ENCODE data around the gene IL15. TPM values are rescaled to one million over a fixed set of nuclear protein-coding genes. Genes with fewer than 3 reads are reported as not detected.

IL15 gene
- total and polyA plus RNA-seq, 2 of the 8 experiments (the other 6 are each of a cell fraction or from before 2014, with no cell fraction given), result 0.30 to 0.61 TPM

GRCh38 chr4:141768954-141769353 lies 132.6 kb downstream of the IL15 start:
- no peak overlapping the region for H3K27ac ChIP-seq (ENCODE audit: low read depth, low read length)
- H4K5ac ChIP-seq (ENCODE audit: insufficient read length, low read depth, low read length), result no peak overlapping the region
- no peak overlapping the region for H3K18ac ChIP-seq (ENCODE audit: extremely low read depth, low read length)
- no peak overlapping the region for H3K4me2 ChIP-seq (ENCODE audit: insufficient read depth in 1 of 2, low read depth in 2 of 2, low read length in 2 of 2)
- no peaks in the 10 kb centered on the region; a peak in 1 of 4 replicates for H3K9me3 ChIP-seq (ENCODE audit: insufficient read depth in 2 of 2, low read depth in 1 of 2, low read length in 1 of 2)
- FAIRE-seq (no peak), DNase-seq (ENCODE audit: low read depth in 1 of 2, low spot score in 2 of 2) (no peak)
- no peak overlapping the region for H3K56ac ChIP-seq (replicated peaks; ENCODE audit: insufficient read length, low read depth, low read length)
- H4K91ac ChIP-seq (replicated peaks; ENCODE audit: insufficient read length, low read length), result no peak overlapping the region
- ChIA-PET CTCF (ENCODE audit: partially characterized antibody) (no interaction called here), POLR2A (ENCODE audit: partially characterized antibody) (interaction anchor here (1.3 kb wide), 1 partner anchor 12 kb away, joined by 3 read pairs; no protein-coding TSS in a partner anchor)
- no peak overlapping the region for H2AK5ac ChIP-seq (ENCODE audit: low read depth, low read length)
- H4K20me1 ChIP-seq (replicated peaks in 1 of 2; ENCODE audit: control insufficient read depth in 1 of 2, insufficient read depth in 2 of 2, low read length in 2 of 2), result no peaks in the 10 kb centered on the region
- H3K79me2 ChIP-seq (ENCODE audit: control insufficient read depth in 1 of 2, insufficient read depth in 2 of 2, low read length in 2 of 2), result no peaks in the 10 kb centered on the region
- no peaks in the 10 kb centered on the region for H3K36me3 ChIP-seq (ENCODE audit: control insufficient read depth in 2 of 4, insufficient read depth in 4 of 4, low read length in 3 of 4)
- no peak overlapping the region for H2BK120ac ChIP-seq (replicated peaks; ENCODE audit: low read depth, low read length)
- no peaks in the 10 kb centered on the region for H3K23me2 ChIP-seq (ENCODE audit: low read depth, low read length)
- H3K14ac ChIP-seq (ENCODE audit: insufficient read length), result no peak overlapping the region
- no peaks in the 10 kb centered on the region for H3K27me3 ChIP-seq (replicated peaks in 1 of 4; ENCODE audit: control insufficient read depth in 3 of 4, extremely low read depth in 1 of 4, insufficient read depth in 3 of 4, low read length in 3 of 4)
- no peak overlapping the region for H4K8ac ChIP-seq (ENCODE audit: extremely low read depth, insufficient read depth, low read length)
- no peak overlapping the region for H2BK12ac ChIP-seq (ENCODE audit: low read depth, low read length)
- no peaks in the 10 kb centered on the region for H3K79me1 ChIP-seq (ENCODE audit: low read depth, low read length)
- no peak overlapping the region; a peak in 1 of 8 replicates for H3K4me3 ChIP-seq (ENCODE audit: extremely low read depth in 1 of 4, insufficient read depth in 2 of 4, low read depth in 3 of 4, low read length in 4 of 4)
- H3K9ac ChIP-seq (replicated peaks in 1 of 4; ENCODE audit: extremely low read depth in 1 of 4, low read depth in 3 of 4, low read length in 3 of 4), result no peak overlapping the region
- no peak overlapping the region for H3K23ac ChIP-seq (ENCODE audit: insufficient read length)
- no peak overlapping the region for H2BK20ac ChIP-seq (ENCODE audit: low read length)
- H3K4me1 ChIP-seq (replicated peaks in 1 of 4; ENCODE audit: control insufficient read depth in 3 of 4, insufficient read depth in 4 of 4, low read length in 3 of 4), result peaks cover 0 to 4% (median 1%) of the 10 kb centered on the region in 4 experiments; a peak in 2 of 7 replicates
- WGBS, 2 experiments (ENCODE audit: extremely low coverage in 1 of 2, insufficient coverage in 1 of 2, insufficient read length in 1 of 2, insufficient replicate concordance in 2 of 2, low coverage in 1 of 2, low lambda C conversion rate in 2 of 2, missing lambda C conversion rate in 1 of 2), result 57% methylated on average over 4 of the region's 4 CpGs; no CpG with 5 or more reads in 1 of the 2 experiments
- no peak overlapping the region for H2AFZ ChIP-seq (ENCODE audit: low read length)
- no peak overlapping the region for H2BK15ac ChIP-seq (ENCODE audit: low read length)
- no peak overlapping the region for H3K4ac ChIP-seq (replicated peaks; ENCODE audit: insufficient read length, low read depth, low read length)
- H2BK5ac ChIP-seq (ENCODE audit: low read depth, low read length), result no peak overlapping the region
- TF ChIP-seq PHF8 (conservative IDR thresholded peaks at IDR 0.05; ENCODE audit: low read depth, low read length), result no peak
- TF ChIP-seq CTCF (IDR thresholded peaks at IDR 0.05; ENCODE audit: control extremely low read depth in 1 of 3, insufficient read depth in 1 of 3, low read depth in 1 of 3, low read length in 3 of 3), result no peak
- no peak for TF ChIP-seq RAD21 (IDR thresholded peaks at IDR 0.05 in 1 of 2, conservative IDR thresholded peaks at IDR 0.05 in 1 of 2; ENCODE audit: low read depth in 2 of 2, low read length in 2 of 2)
- TF ChIP-seq JUN (IDR thresholded peaks at IDR 0.05; ENCODE audit: low read depth, low read length), result no peak
- TF ChIP-seq EZH2 (IDR thresholded peaks at IDR 0.05; ENCODE audit: low read depth, low read length, severe bottlenecking), result no peak
- no peak for TF ChIP-seq SP2 (IDR thresholded peaks at IDR 0.05; ENCODE audit: low read length)

Data from H1 (cell line).